Smooth muscle cell (in vitro differentiated cells): ENCODE measurements around the gene MECP2. TPM values are rescaled to one million over a fixed set of nuclear protein-coding genes. Genes with fewer than 3 reads are reported as not detected.

Source experiments
- DNase-seq: peaks from one replicate; lab custom pipeline; 2025; ENCODE audit not compliant: unreplicated experiment; lab: John Stamatoyannopoulos, UW
- H2AFZ ChIP-seq: fragments of 200-600 bp; sonication (generic); 2 replicates; pipeline ENCODE4 v1.6.0; 2016; ENCODE audit warnings: antibody characterized with exemption, low read depth, mild to moderate bottlenecking
- H3F3A ChIP-seq: fragments of 200-600 bp; sonication (generic); 2 replicates; pipeline ENCODE4 v1.6.0; 2017; ENCODE audit warnings: antibody characterized with exemption, low read depth
- H3K27ac ChIP-seq: fragments of 200-600 bp; sonication (generic); 2 replicates; pipeline ENCODE4 v1.5.1; 2016; ENCODE audit warnings: low read depth, mild to moderate bottlenecking
- H3K27me3 ChIP-seq: fragments of 200-600 bp; sonication (generic); 2 replicates; pipeline ENCODE4 v1.6.1; 2016; ENCODE audit warnings: low read depth, mild to moderate bottlenecking
- H3K36me3 ChIP-seq: fragments of 200-600 bp; sonication (generic); 2 replicates; pipeline ENCODE4 v1.5.1; 2016; ENCODE audit warnings: low read depth
- H3K4me1 ChIP-seq: fragments of 200-600 bp; sonication (generic); 2 replicates; pipeline ENCODE4 v1.5.1; 2016; ENCODE audit warnings: low read depth
- H3K4me2 ChIP-seq: fragments of 200-600 bp; sonication (generic); 2 replicates; pipeline ENCODE4 v1.6.0; 2016; ENCODE audit warnings: mild to moderate bottlenecking
- H3K4me3 ChIP-seq: fragments of 200-600 bp; sonication (generic); 2 replicates; pipeline ENCODE4 v1.5.1; 2016; ENCODE audit warnings: mild to moderate bottlenecking
- H3K79me2 ChIP-seq: fragments of 200-600 bp; sonication (generic); 2 replicates; pipeline ENCODE4 v1.6.0; 2016; ENCODE audit warnings: low read depth, mild to moderate bottlenecking
- H3K9ac ChIP-seq: fragments of 200-600 bp; sonication (generic); 2 replicates; pipeline ENCODE4 v1.6.0; 2016; ENCODE audit warnings: low read depth
- H3K9me3 ChIP-seq: fragments of 200-600 bp; sonication (generic); replicated peaks from 2 replicates; pipeline ENCODE4 v1.5.1; 2016; ENCODE audit warnings: low read depth
- H4K20me1 ChIP-seq: fragments of 200-600 bp; sonication (generic); 2 replicates; pipeline ENCODE4 v1.6.0; 2016; ENCODE audit warnings: low read depth
- CTCF ChIP-seq: fragments of 200-600 bp; sonication (generic); IDR thresholded peaks from 2 replicates; pipeline ENCODE4 v1.5.1; 2017; ENCODE audit warnings: borderline replicate concordance, mild to moderate bottlenecking, antibody characterized with exemption; ENCODE audit not compliant: insufficient read depth, poor library complexity, severe bottlenecking
- WGBS: methylation state at CpG from one replicate; pipeline ENCODE4 v1.1.7; 2016; ENCODE audit warnings: low lambda C conversion rate; 5-methylcytosine and 5-hydroxymethylcytosine counted together
- polyA plus RNA-seq: library from polyadenylated mRNA; unstranded; fragments of >200 nt; fragmentation: Nextera tagmentation; extraction: Ambion mirVana; gene quantifications from 2 replicates; pipeline ENCODE4 v1.2.1, GENCODE V29; 2016
- total RNA-seq: library from RNA; depleted of rRNA; stranded (reverse); fragments of >200 nt; gene quantifications from 2 replicates; pipeline ENCODE4 v1.2.3, GENCODE V29; 2014

The MECP2 gene
- total and polyA plus RNA-seq, 2 experiments from 2014 or later, result 11.9 to 13.1 TPM

- WGBS, result 85% methylated on average over 10 of the region's 10 CpGs
- Histone ChIP-seq H3K9me3 (no peaks in the 10 kb centered on the region), H4K20me1 (no peaks in the 10 kb centered on the region), H3K4me2 (no peak overlapping the region), H3K9ac (no peak overlapping the region), H3K4me3 (no peak overlapping the region), H2AFZ (no peak overlapping the region), H3K27ac (no peak overlapping the region), H3K79me2 (no peaks in the 10 kb centered on the region), H3F3A (no peaks in the 10 kb centered on the region), H3K4me1 (no peaks in the 10 kb centered on the region), H3K27me3 (no peaks in the 10 kb centered on the region), H3K36me3 (no peaks in the 10 kb centered on the region)
- DNase-seq, result no peak
- TF ChIP-seq CTCF, result no peak
Observed at GRCh38 chrX:153993978-153994377, 103.5 kb downstream of the MECP2 start.

GRCh38 chrX:153993079-153993478, 104.4 kb downstream of the MECP2 start:
- Histone ChIP-seq H3K79me2 (no peaks in the 10 kb centered on the region), H4K20me1 (no peaks in the 10 kb centered on the region), H3K4me3 (no peak overlapping the region), H3K27ac (no peak overlapping the region), H3K9me3 (no peaks in the 10 kb centered on the region), H2AFZ (no peak overlapping the region), H3F3A (no peaks in the 10 kb centered on the region), H3K9ac (no peak overlapping the region), H3K36me3 (no peaks in the 10 kb centered on the region), H3K4me1 (no peaks in the 10 kb centered on the region), H3K4me2 (no peak overlapping the region), H3K27me3 (no peaks in the 10 kb centered on the region)
- DNase-seq, result no peak
- 90% methylated on average over 12 of the region's 12 CpGs for WGBS
- no peak for TF ChIP-seq CTCF

DNA sequence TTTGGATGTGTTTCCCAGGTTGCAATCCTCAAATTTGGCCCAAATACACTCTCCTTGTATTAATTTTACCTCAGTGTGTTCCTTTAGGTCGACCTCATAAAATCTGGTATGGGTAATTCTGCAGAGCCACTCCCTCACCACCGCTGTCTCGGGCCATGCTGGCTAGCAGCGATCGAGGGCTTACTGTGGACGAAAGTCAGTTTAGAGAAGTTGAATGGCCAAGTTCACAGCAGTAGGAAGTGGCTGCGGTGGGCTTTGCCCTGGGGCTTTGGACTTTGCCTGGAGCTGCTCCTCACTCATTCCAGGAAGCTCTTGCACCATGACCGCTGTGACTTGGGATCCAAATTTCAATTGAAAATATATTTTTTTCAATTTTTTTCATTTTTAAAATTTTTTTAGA, 105.3 kb downstream of the MECP2 start:
- Histone ChIP-seq H3K27me3 (no peaks in the 10 kb centered on the region), H3K4me1 (no peaks in the 10 kb centered on the region), H3K27ac (no peak overlapping the region), H3K4me3 (no peak overlapping the region), H3F3A (no peaks in the 10 kb centered on the region), H3K9me3 (no peaks in the 10 kb centered on the region), H4K20me1 (no peaks in the 10 kb centered on the region), H3K79me2 (no peaks in the 10 kb centered on the region), H3K36me3 (no peaks in the 10 kb centered on the region), H3K4me2 (no peak overlapping the region), H3K9ac (no peak overlapping the region), H2AFZ (no peak overlapping the region)
- WGBS, result 91% methylated on average over 8 of the region's 8 CpGs
- DNase-seq, result no peak
- TF ChIP-seq CTCF, result no peak

- no peaks in the 10 kb centered on the region for H3F3A ChIP-seq
- H3K9ac ChIP-seq, result no peak overlapping the region
- no peaks in the 10 kb centered on the region for H3K36me3 ChIP-seq
- H3K4me2 ChIP-seq, result no peak overlapping the region
- H3K4me1 ChIP-seq, result no peaks in the 10 kb centered on the region
- no peak overlapping the region for H3K4me3 ChIP-seq
- no peak overlapping the region for H2AFZ ChIP-seq
- no peak for TF ChIP-seq CTCF
- no peak overlapping the region for H3K27ac ChIP-seq
- H3K9me3 ChIP-seq, result no peaks in the 10 kb centered on the region
- no peaks in the 10 kb centered on the region for H4K20me1 ChIP-seq
- DNase-seq, result no peak
- no peaks in the 10 kb centered on the region for H3K79me2 ChIP-seq
- no peaks in the 10 kb centered on the region for H3K27me3 ChIP-seq
- WGBS, result 100% methylated on average over 3 of the region's 3 CpGs
Observed at GRCh38 chrX:153991013-153991580, 106.4 kb downstream of the MECP2 start.
